ENCODE data around the gene LAMP1. TPM values are rescaled to one million over a fixed set of nuclear protein-coding genes. Genes with fewer than 3 reads are reported as not detected.

The LAMP1 gene
- total RNA-seq, 1 donor = 216 TPM

GRCh38 chr13:113348591-113348990 lies 51.6 kb downstream of the LAMP1 start:
- Histone ChIP-seq H3K4me1 (ENCODE audit: insufficient read depth, low read length) (no peaks in the 10 kb centered on the region), H3K4me3 (ENCODE audit: insufficient read depth, low read length) (no peak overlapping the region), H4K20me1 (ENCODE audit: insufficient read depth, low read length) (no peaks in the 10 kb centered on the region), H3K27me3 (ENCODE audit: insufficient read depth, low read length) (no peaks in the 10 kb centered on the region), H3K9me3 (ENCODE audit: low read depth, low read length) (no peaks in the 10 kb centered on the region), H3K36me3 (ENCODE audit: insufficient read depth, low read length) (no peaks in the 10 kb centered on the region), H3K4me2 (ENCODE audit: insufficient read depth, low read length) (no peak overlapping the region), H3K27ac (ENCODE audit: low read depth, low read length) (no peak overlapping the region), H3K79me2 (ENCODE audit: insufficient read depth, low read length) (no peaks in the 10 kb centered on the region), H2AFZ (ENCODE audit: low read length) (no peak overlapping the region)
- no peak for DNase-seq (ENCODE audit: insufficient read length, low spot score, missing footprints)
- TF ChIP-seq CTCF (IDR thresholded peaks at IDR 0.05; ENCODE audit: extremely low read depth, low read depth, low read length) = no peak

- no peaks in the 10 kb centered on the region for H3K4me1 ChIP-seq (ENCODE audit: insufficient read depth, low read length)
- no peaks in the 10 kb centered on the region for H3K9me3 ChIP-seq (ENCODE audit: low read depth, low read length)
- no peaks in the 10 kb centered on the region for H3K36me3 ChIP-seq (ENCODE audit: insufficient read depth, low read length)
- H4K20me1 ChIP-seq (ENCODE audit: insufficient read depth, low read length) = no peaks in the 10 kb centered on the region
- no peaks in the 10 kb centered on the region for H3K27me3 ChIP-seq (ENCODE audit: insufficient read depth, low read length)
- H3K79me2 ChIP-seq (ENCODE audit: insufficient read depth, low read length) = no peaks in the 10 kb centered on the region
- no peak overlapping the region for H3K4me3 ChIP-seq (ENCODE audit: insufficient read depth, low read length)
- no peak overlapping the region for H2AFZ ChIP-seq (ENCODE audit: low read length)
- DNase-seq (ENCODE audit: insufficient read length, low spot score, missing footprints) = no peak
- no peak overlapping the region for H3K27ac ChIP-seq (ENCODE audit: low read depth, low read length)
- TF ChIP-seq CTCF (IDR thresholded peaks at IDR 0.05; ENCODE audit: extremely low read depth, low read depth, low read length) = no peak
- H3K4me2 ChIP-seq (ENCODE audit: insufficient read depth, low read length) = no peak overlapping the region
Observed at GRCh38 chr13:113349050-113349449, 52.0 kb downstream of the LAMP1 start.

- Histone ChIP-seq H3K9me3 (ENCODE audit: low read depth, low read length) (no peaks in the 10 kb centered on the region), H3K4me3 (ENCODE audit: insufficient read depth, low read length) (no peak overlapping the region), H3K4me2 (ENCODE audit: insufficient read depth, low read length) (no peak overlapping the region), H2AFZ (ENCODE audit: low read length) (no peak overlapping the region), H3K4me1 (ENCODE audit: insufficient read depth, low read length) (no peaks in the 10 kb centered on the region), H4K20me1 (ENCODE audit: insufficient read depth, low read length) (no peaks in the 10 kb centered on the region), H3K36me3 (ENCODE audit: insufficient read depth, low read length) (no peaks in the 10 kb centered on the region), H3K79me2 (ENCODE audit: insufficient read depth, low read length) (no peaks in the 10 kb centered on the region), H3K27me3 (ENCODE audit: insufficient read depth, low read length) (no peaks in the 10 kb centered on the region), H3K27ac (ENCODE audit: low read depth, low read length) (no peak overlapping the region)
- no peak for TF ChIP-seq CTCF (IDR thresholded peaks at IDR 0.05; ENCODE audit: extremely low read depth, low read depth, low read length)
- DNase-seq (ENCODE audit: insufficient read length, low spot score, missing footprints) = peak; percentile 41
Observed at GRCh38 chr13:113349491-113349890, 52.5 kb downstream of the LAMP1 start.

GRCh38 chr13:113350065-113350937 lies 53.3 kb downstream of the LAMP1 start:
- H2AFZ ChIP-seq (ENCODE audit: low read length) = no peak overlapping the region
- no peak for TF ChIP-seq CTCF (IDR thresholded peaks at IDR 0.05; ENCODE audit: extremely low read depth, low read depth, low read length)
- no peaks in the 10 kb centered on the region for H4K20me1 ChIP-seq (ENCODE audit: insufficient read depth, low read length)

More at GRCh38 chr13:113350065-113350937, 53.3 kb downstream of the LAMP1 start:
- DNase-seq (ENCODE audit: insufficient read length, low spot score, missing footprints) = peak; percentile 48
- H3K9me3 ChIP-seq (ENCODE audit: low read depth, low read length) = no peaks in the 10 kb centered on the region
- H3K79me2 ChIP-seq (ENCODE audit: insufficient read depth, low read length) = no peaks in the 10 kb centered on the region
- no peak overlapping the region for H3K4me3 ChIP-seq (ENCODE audit: insufficient read depth, low read length)
- no peaks in the 10 kb centered on the region for H3K36me3 ChIP-seq (ENCODE audit: insufficient read depth, low read length)
- H3K27me3 ChIP-seq (ENCODE audit: insufficient read depth, low read length) = no peaks in the 10 kb centered on the region
- no peaks in the 10 kb centered on the region for H3K4me1 ChIP-seq (ENCODE audit: insufficient read depth, low read length)
- no peak overlapping the region for H3K27ac ChIP-seq (ENCODE audit: low read depth, low read length)
- no peak overlapping the region for H3K4me2 ChIP-seq (ENCODE audit: insufficient read depth, low read length)

All from osteoblast (primary cell).